ENCODE data around the gene MRPS23.

The MRPS23 gene

GRCh38 chr17:57864273-57864672 is 14.4 kb upstream of the MRPS23 start:
- DNase-seq = peak; percentile 14
- Histone ChIP-seq H3K4me3 (ENCODE audit: low read depth, low read length) (no peak overlapping the region), H3K27ac (no peak overlapping the region; the same call in 1 of the 2 replicates), H3K9me3 (ENCODE audit: severe bottlenecking) (no peaks in the 10 kb centered on the region), H3K27me3 (ENCODE audit: insufficient read depth, low read depth, severe bottlenecking) (no peaks in the 10 kb centered on the region), H3K36me3 (peaks cover 11% of the 10 kb centered on the region)
- TF ChIP-seq CTCF (IDR thresholded peaks at IDR 0.05; ENCODE audit: low read depth, low read length) = no peak

- peak overlapping the region; percentile 69 for H3K27ac ChIP-seq
Observed at GRCh38 chr17:57862694-57863667, 13.1 kb upstream of the MRPS23 start.

GRCh38 chr17:57861790-57862693 is 12.2 kb upstream of the MRPS23 start:
- H3K27me3 ChIP-seq (ENCODE audit: insufficient read depth, low read depth, severe bottlenecking) = no peaks in the 10 kb centered on the region
- peak overlapping the region; percentile 69 for H3K27ac ChIP-seq
- H3K36me3 ChIP-seq = peaks cover 11% of the 10 kb centered on the region
- no peak overlapping the region for H3K4me3 ChIP-seq (ENCODE audit: low read depth, low read length)
- TF ChIP-seq CTCF (IDR thresholded peaks at IDR 0.05; ENCODE audit: low read depth, low read length) = no peak
- no peaks in the 10 kb centered on the region for H3K9me3 ChIP-seq (ENCODE audit: severe bottlenecking)
- DNase-seq = peak; percentile 23

More at GRCh38 chr17:57862694-57863667, 13.1 kb upstream of the MRPS23 start:
- TF ChIP-seq CTCF (IDR thresholded peaks at IDR 0.05; ENCODE audit: low read depth, low read length) = no peak
- Histone ChIP-seq H3K4me3 (ENCODE audit: low read depth, low read length) (no peak overlapping the region), H3K36me3 (peaks cover 11% of the 10 kb centered on the region), H3K27me3 (ENCODE audit: insufficient read depth, low read depth, severe bottlenecking) (no peaks in the 10 kb centered on the region), H3K9me3 (ENCODE audit: severe bottlenecking) (no peaks in the 10 kb centered on the region)
- peak; percentile 70 for DNase-seq

- DNase-seq = peak; percentile 58
- Histone ChIP-seq H3K4me3 (ENCODE audit: low read depth, low read length) (no peak overlapping the region), H3K36me3 (peaks cover 9% of the 10 kb centered on the region), H3K27ac (peak overlapping the region; percentile 69), H3K9me3 (ENCODE audit: severe bottlenecking) (no peaks in the 10 kb centered on the region), H3K27me3 (ENCODE audit: insufficient read depth, low read depth, severe bottlenecking) (no peaks in the 10 kb centered on the region)
- no peak for TF ChIP-seq CTCF (IDR thresholded peaks at IDR 0.05; ENCODE audit: low read depth, low read length)
Observed at GRCh38 chr17:57861000-57861789, 11.4 kb upstream of the MRPS23 start.

- H3K27me3 ChIP-seq (ENCODE audit: insufficient read depth, low read depth, severe bottlenecking) = no peaks in the 10 kb centered on the region
- DNase-seq = no peak
- H3K9me3 ChIP-seq (ENCODE audit: severe bottlenecking) = no peaks in the 10 kb centered on the region
- H3K36me3 ChIP-seq = peaks cover 5% of the 10 kb centered on the region
- H3K4me3 ChIP-seq (ENCODE audit: low read depth, low read length) = no peak overlapping the region
- no peak for TF ChIP-seq CTCF (IDR thresholded peaks at IDR 0.05; ENCODE audit: low read depth, low read length)
- peak overlapping the region; percentile 69 for H3K27ac ChIP-seq
Observed at GRCh38 chr17:57860414-57860999, 10.7 kb upstream of the MRPS23 start.
